DMS153 treated with DMSO at 0.1 percent for 48 hours (cell line): ENCODE results near the gene ZC3H4.

ENCODE experiments used
- DNase-seq: peaks from one replicate; lab custom pipeline; 2025; ENCODE audit not compliant: unreplicated experiment; lab: John Stamatoyannopoulos, UW

The ZC3H4 gene

DNA sequence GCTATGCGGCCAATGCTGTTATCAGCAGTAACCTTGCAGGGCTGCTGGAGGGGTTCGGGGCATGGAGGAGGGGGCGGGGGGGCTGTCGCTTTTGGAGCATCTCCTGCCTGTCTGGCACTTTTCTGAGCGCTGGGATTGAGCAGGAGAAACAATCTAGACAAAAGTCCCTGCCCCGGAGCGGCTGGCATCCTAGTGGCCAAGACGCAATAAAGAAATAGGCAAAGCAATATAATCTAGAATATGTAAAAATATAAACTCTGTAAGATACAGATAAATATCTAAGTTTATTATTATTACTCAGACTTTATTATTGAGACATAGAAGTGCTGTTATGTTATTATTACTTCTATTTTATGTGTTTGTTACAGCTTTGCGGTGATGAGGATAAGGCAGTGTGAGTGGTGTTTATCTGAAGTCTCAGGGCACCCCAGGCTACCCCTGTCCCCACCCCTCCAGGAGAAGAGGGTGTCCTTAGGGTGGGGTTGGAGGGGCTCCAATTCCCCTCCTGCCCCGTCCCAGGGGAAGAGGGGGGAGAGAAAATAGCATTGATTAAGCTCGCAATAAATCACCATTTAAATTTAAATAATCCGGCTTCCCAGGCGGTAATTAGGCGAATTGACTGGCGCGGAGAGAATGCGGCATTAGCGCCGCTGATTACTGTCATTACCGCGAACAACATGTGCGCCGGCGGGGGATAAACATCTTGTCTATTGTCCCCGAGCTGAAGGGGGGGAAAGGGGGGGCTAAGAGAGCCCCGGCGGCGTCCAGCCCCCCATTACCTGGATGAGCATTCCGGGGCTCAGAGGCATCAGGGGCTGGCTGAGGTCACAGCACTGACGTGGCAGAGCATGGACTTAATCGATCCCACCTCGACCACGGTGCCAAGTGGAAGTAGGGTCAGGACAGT lies 90.8 kb downstream of the ZC3H4 start:
- DNase-seq: no peak

DNA sequence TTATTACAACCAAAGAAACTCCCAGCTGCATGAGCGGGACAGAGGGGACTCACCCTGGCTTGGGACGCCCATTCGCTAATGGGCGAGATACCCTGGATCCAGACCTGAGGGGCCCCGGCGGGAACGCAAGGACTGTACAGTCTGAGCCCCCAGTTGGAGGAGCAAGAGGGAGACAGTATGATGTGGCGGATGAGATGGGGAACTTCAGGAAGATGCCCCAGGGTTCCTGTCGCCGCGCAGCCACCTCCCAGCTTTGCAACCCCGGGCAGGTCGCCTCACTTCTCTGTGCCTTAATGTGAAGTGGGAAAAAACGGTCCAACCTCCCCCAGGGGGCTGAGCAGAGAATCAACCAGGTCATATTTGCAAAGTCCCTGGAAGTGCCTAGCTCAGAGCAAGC lies 91.4 kb downstream of the ZC3H4 start:
- DNase-seq: no peak

DNA sequence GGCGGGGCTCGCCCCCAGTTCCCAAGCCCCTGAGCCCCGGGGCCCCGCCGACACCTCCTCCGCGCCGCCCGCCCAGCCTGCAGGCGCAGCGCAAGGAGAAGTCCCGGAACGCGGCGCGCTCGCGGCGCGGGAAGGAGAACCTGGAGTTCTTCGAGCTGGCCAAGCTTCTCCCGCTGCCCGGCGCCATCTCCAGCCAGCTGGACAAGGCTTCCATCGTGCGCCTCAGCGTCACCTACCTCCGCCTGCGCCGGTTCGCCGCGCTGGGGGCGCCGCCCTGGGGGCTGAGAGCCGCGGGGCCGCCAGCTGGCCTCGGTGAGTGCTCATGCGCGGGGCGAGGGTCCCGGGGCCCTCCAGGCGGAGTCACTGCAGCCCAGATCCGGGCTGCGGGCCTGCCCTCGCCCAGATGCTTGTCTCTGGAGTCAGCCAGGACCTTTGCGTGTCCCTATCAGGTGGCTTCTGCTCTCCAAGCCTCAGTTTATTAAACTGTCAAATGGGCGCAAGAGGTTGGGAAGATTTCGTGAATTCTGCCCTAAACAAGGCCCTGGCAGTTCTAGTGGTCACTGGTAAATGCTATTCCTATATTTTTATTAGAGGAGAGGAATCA lies 91.9 kb downstream of the ZC3H4 start:
- DNase-seq: no peak

DNA sequence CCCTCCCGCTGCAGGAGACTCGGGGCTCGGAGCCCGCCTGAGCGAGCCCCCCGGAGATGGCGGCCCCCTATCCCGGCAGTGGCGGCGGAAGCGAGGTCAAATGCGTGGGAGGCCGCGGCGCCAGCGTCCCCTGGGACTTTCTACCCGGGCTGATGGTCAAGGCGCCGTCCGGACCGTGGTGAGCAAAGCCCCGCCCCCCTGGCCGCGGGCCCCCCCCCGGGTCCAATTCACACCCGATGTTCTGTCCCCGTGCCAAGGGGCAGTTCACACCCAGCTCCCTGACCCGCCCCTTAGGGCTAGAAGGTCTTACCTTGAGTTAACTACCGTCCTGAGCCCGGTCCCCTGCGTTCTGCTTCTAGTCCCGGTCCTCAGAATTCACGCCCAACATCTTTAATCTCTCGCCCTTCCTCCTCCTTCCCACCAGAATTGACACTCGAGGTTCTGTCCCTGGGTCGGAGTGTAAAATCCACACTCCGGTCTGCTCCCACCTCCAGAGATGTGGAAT lies 92.5 kb downstream of the ZC3H4 start:
- no peak for DNase-seq

DNA sequence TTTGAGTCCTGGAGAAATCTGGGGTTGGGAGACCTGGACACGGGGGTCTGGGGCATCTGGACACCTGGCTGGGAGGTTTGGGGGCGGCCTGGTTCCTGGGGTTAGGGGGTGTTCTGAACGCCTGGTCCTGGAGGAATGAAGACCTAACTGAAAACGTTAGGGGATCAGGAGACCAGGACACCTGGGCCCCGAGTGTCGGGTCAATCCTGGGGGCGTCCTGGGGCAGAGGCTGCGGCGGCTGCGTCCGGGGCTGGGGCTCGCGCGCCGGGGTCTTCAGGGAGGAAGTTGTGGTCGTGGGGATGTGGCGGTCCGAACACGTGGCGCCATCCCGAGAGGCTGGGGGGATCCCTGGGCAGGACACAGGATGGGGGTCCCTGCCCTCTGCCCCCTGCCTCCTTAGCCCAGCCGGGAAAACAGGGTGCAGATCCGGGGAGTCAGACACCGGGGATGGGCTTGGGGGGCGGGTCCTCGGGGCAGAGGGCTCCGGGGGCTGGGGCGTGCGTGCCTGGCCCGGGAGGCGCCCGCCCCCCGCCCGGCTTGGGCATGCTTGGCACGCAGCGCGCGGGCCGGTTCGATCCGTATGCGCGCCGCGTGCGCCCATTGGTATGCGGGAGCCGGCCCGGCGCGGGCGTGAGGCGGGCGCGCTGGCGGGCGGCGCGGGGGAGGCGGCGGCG lies 93.3 kb downstream of the ZC3H4 start:
- DNase-seq: no peak

DNA sequence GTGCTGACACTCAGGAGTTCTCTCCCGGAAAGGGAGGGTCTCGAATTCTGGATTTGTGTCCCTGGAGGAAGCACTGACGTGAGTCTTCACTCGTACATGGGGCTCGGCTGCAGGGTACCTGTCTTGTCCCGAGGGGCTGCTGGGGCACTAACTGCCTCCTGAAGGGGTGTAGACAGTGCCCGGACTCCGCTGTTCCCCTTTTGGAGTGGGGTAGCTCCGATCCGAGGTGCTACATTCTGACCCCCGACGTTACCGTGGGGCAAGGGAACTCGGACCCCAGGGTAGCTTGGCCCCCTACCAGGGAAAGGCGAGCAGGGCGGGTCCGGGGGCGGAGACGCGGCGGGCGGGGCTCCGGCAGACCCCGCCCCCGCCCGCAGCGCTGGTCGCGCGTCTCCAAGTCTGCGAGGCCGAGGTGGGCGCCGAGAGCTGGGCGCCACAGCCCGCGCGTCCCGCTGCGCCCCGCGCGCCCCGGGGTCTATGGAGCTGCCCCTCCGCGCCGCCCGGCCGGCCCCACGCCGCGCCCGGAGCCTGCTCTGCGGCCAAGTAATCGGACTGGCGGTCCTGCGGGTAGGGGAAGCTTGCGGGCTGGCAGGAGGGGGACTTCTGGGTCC lies 94.0 kb downstream of the ZC3H4 start, which contains the start of gene NPAS1:
NPAS1 (plus strand) TSS at position 407 of the 611 bp plus-strand sequence. CDS start 1,211 bp downstream, outside the sequence.
- DNase-seq: no peak

DNA sequence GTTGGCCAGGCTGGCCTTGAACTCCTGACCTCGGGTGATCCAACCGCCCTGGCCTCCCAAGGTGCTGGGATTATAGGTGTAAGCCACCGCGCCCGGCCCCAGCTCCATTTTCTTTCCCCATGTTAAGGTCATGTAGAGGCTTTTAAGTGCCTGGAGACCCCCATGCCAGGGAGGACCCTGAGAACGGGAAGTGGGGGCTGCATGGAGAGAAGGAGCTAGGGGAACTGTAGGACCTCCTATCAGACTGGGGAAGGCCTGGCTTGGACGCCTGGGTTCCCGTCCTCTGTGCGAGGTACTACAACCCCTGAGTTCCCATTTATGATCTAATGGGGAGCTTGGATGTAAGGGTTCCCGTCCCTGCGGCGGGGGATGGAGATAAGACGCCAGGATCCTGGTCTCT lies 94.7 kb downstream of the ZC3H4 start:
- no peak for DNase-seq
